Liver (tissue), 9 donors: Measurements from ENCODE around the gene XNDC1N. TPM values are rescaled to one million over a fixed set of nuclear protein-coding genes. Genes with fewer than 3 reads are reported as not detected.

ENCODE experiments used
- DNase-seq: peaks from one replicate; pipeline ENCODE4 v3.0.0-alpha.2; 2017; ENCODE audit warnings: low spot score
- H3K27ac ChIP-seq, 2 donors: one replicate each; pipeline ENCODE4 v1.7.0; 2013; ENCODE audit warnings: inconsistent platforms in 2 of 2, low read length in 2 of 2, control low read depth in 1 of 2, low read depth in 1 of 2, mild to moderate bottlenecking in 1 of 2
- H3K27me3 ChIP-seq, 4 donors: one replicate each; pipeline versions ENCODE4 v1.6.1 to v1.7.0; 2013; ENCODE audit warnings: low read length in 3 of 4, inconsistent platforms in 1 of 4, mild to moderate bottlenecking in 1 of 4, moderate library complexity in 1 of 4; ENCODE audit not compliant: control insufficient read depth in 4 of 4, insufficient read depth in 4 of 4
- H3K36me3 ChIP-seq, 4 donors: one replicate each; pipeline versions ENCODE4 v1.6.1 to v1.7.0; 2013; ENCODE audit warnings: low read length in 3 of 4, mild to moderate bottlenecking in 3 of 4, low read depth in 1 of 4, moderate library complexity in 1 of 4; ENCODE audit not compliant: control insufficient read depth in 4 of 4, insufficient read depth in 3 of 4
- H3K4me1 ChIP-seq, 4 donors: one replicate each; pipeline versions ENCODE4 v1.6.1 to v1.7.0; 2013; ENCODE audit warnings: low read length in 3 of 4, mild to moderate bottlenecking in 3 of 4, moderate library complexity in 1 of 4; ENCODE audit not compliant: control insufficient read depth in 4 of 4, insufficient read depth in 4 of 4
- H3K4me3 ChIP-seq, 3 donors: one replicate each; pipeline versions ENCODE4 v1.6.1 to v1.7.0; 2013; ENCODE audit warnings: low read length in 3 of 3, control low read depth in 1 of 3, low read depth in 1 of 3, mild to moderate bottlenecking in 1 of 3
- H3K9ac ChIP-seq, 2 donors: one replicate each; pipeline ENCODE4 v1.7.0; 2013; ENCODE audit warnings: low read length in 2 of 2, mild to moderate bottlenecking in 2 of 2, moderate library complexity in 2 of 2, control low read depth in 1 of 2, low read depth in 1 of 2
- H3K9me3 ChIP-seq, 4 donors: one replicate each; pipeline versions ENCODE4 v1.6.1 to v1.7.0; 2013; ENCODE audit warnings: low read length in 3 of 4; ENCODE audit not compliant: control insufficient read depth in 4 of 4
- ATF3 ChIP-seq: IDR thresholded peaks from 2 replicates; pipeline ENCODE4 v1.6.1; 2016; ENCODE audit warnings: antibody characterized with exemption
- CTCF ChIP-seq: fragments of 150-350 bp; IDR thresholded peaks from 2 replicates; pipeline ENCODE4 v1.5.1; 2017; ENCODE audit warnings: improper control_type of control experiment, low read depth, low read length; ENCODE audit not compliant: missing input control
- EGR1 ChIP-seq, 2 donors: IDR thresholded peaks; 2 replicates each; pipeline ENCODE4 v1.6.1; 2016 to 2018; ENCODE audit warnings: antibody characterized with exemption in 2 of 2, low read depth in 2 of 2
- FOXA1 ChIP-seq: IDR thresholded peaks from 2 replicates; pipeline ENCODE4 v1.6.1; 2016; ENCODE audit warnings: antibody characterized with exemption
- FOXA2 ChIP-seq: IDR thresholded peaks from 2 replicates; pipeline ENCODE4 v1.6.1; 2016; ENCODE audit warnings: antibody characterized with exemption
- GABPA ChIP-seq, 2 donors: IDR thresholded peaks in 1 of 2; conservative IDR thresholded peaks in 1 of 2; 2 replicates each; pipeline ENCODE4 v1.6.1; 2016; ENCODE audit warnings: antibody characterized with exemption in 2 of 2, mild to moderate bottlenecking in 1 of 2, moderate library complexity in 1 of 2
- HNF4A ChIP-seq, 2 donors: conservative IDR thresholded peaks; 2 replicates each; pipeline ENCODE4 v1.6.1; 2016; ENCODE audit warnings: antibody characterized with exemption in 2 of 2, mild to moderate bottlenecking in 2 of 2
- HNF4G ChIP-seq: IDR thresholded peaks from 2 replicates; pipeline ENCODE4 v1.6.1; 2016; ENCODE audit warnings: antibody characterized with exemption
- JUND ChIP-seq, 2 donors: IDR thresholded peaks; 2 replicates each; pipeline ENCODE4 v1.6.1; 2016; ENCODE audit warnings: antibody characterized with exemption in 2 of 2
- MAX ChIP-seq: IDR thresholded peaks from 2 replicates; pipeline ENCODE4 v1.6.1; 2016; ENCODE audit warnings: antibody characterized with exemption
- NR2F2 ChIP-seq: IDR thresholded peaks from 2 replicates; pipeline ENCODE4 v1.6.1; 2016; ENCODE audit warnings: antibody characterized with exemption
- RAD21 ChIP-seq, 2 donors: IDR thresholded peaks; 2 replicates each; pipeline ENCODE4 v1.6.1; 2016; ENCODE audit warnings: antibody characterized with exemption in 2 of 2, mild to moderate bottlenecking in 2 of 2
- REST ChIP-seq: IDR thresholded peaks from 2 replicates; pipeline ENCODE4 v1.6.1; 2016; ENCODE audit warnings: antibody characterized with exemption, mild to moderate bottlenecking
- RXRA ChIP-seq, 2 donors: IDR thresholded peaks; 2 replicates each; pipeline ENCODE4 v1.6.1; 2017 to 2018; ENCODE audit warnings: antibody characterized with exemption in 2 of 2, mild to moderate bottlenecking in 1 of 2
- SP1 ChIP-seq: IDR thresholded peaks from 2 replicates; pipeline ENCODE4 v1.6.1; 2018; ENCODE audit warnings: antibody characterized with exemption, mild to moderate bottlenecking
- TAF1 ChIP-seq: conservative IDR thresholded peaks from 2 replicates; pipeline ENCODE4 v1.6.1; 2016; ENCODE audit warnings: antibody characterized with exemption, mild to moderate bottlenecking
- YY1 ChIP-seq: IDR thresholded peaks from 2 replicates; pipeline ENCODE4 v1.6.1; 2016; ENCODE audit warnings: antibody characterized with exemption, mild to moderate bottlenecking
- ZBTB33 ChIP-seq: IDR thresholded peaks from 2 replicates; pipeline ENCODE4 v1.6.1; 2016; ENCODE audit warnings: antibody characterized with exemption
- WGBS: extraction: QIAGEN DNeasy Blood & Tissue Kit; methylation state at CpG from one replicate; pipeline ENCODE4 v1.1.7; 2013; 5-methylcytosine and 5-hydroxymethylcytosine counted together
- polyA plus RNA-seq, 2 donors: library from polyadenylated mRNA; stranded (reverse) in 1 of 2; unstranded in 1 of 2; fragments of 200-250 nt in 1 of 2; fragments of >200 nt in 1 of 2; fragmentation: Nextera tagmentation in 1 of 2; extraction: Ambion mirVana in 1 of 2; gene quantifications; one replicate each; pipeline versions ENCODE4 v1.2.1 to v1.2.3, GENCODE V29; 2013 to 2015
- total RNA-seq, 2 donors: library from RNA; depleted of rRNA; stranded (reverse); fragments of >200 nt; gene quantifications; one replicate each; pipeline ENCODE4 v1.2.3, GENCODE V29; 2014
- donor health status: healthy.
- donor health status: healthy.
- donor health status: healthy.
- donor health status: healthy.
- donor health status: healthy.

Gene XNDC1N
- total and polyA plus RNA-seq, 4 donors = 0.59 to 7.9 (median 3.8) TPM

GRCh38 chr11:71948314-71949027 is 20.1 kb upstream of the XNDC1N start:
- H3K27me3 ChIP-seq = no peaks in the 10 kb centered on the region
- H3K4me1 ChIP-seq = peaks cover 14 to 33% (median 25%) of the 10 kb centered on the region in 4 donors
- no peaks in the 10 kb centered on the region for H3K36me3 ChIP-seq
- WGBS = 29% methylated on average over 7 of the region's 7 CpGs
- TF ChIP-seq ZBTB33 = peak; percentile 51
- peak; percentile 12 for TF ChIP-seq TAF1
- TF ChIP-seq JUND (IDR thresholded peaks at IDR 0.05) = peak; percentile 27 to 68
- peak; percentile 91 to 92 for TF ChIP-seq HNF4A (conservative IDR thresholded peaks at IDR 0.05)
- TF ChIP-seq ATF3 = peak; percentile 4
- no peak for TF ChIP-seq GABPA (IDR thresholded peaks at IDR 0.05 in 1 of 2, conservative IDR thresholded peaks at IDR 0.05 in 1 of 2)
- TF ChIP-seq REST = no peak
- TF ChIP-seq RXRA (IDR thresholded peaks at IDR 0.05) = peak; percentile 84 to 89
- TF ChIP-seq FOXA2 = peak; percentile 53
- TF ChIP-seq EGR1 (IDR thresholded peaks at IDR 0.05; ENCODE audit: low read depth in 2 of 2) = no peak
- peak in 1 of 2 donors; percentile 32 for TF ChIP-seq RAD21 (IDR thresholded peaks at IDR 0.05)
- TF ChIP-seq NR2F2 = peak; percentile 70
- TF ChIP-seq MAX = peak; percentile 53
- peak; percentile 76 for TF ChIP-seq HNF4G
- TF ChIP-seq FOXA1 = peak; percentile 35
- TF ChIP-seq SP1 = peak; percentile 95
- TF ChIP-seq CTCF = no peak
- TF ChIP-seq YY1 = peak; percentile 66
- H3K9ac ChIP-seq = no peak overlapping the region
- no peaks in the 10 kb centered on the region for H3K9me3 ChIP-seq
- peak overlapping the region in 2 of 3 donors; percentile 4 to 14 for H3K4me3 ChIP-seq
- peak overlapping the region; percentile 80 to 83 for H3K27ac ChIP-seq
- peak; percentile 44 for DNase-seq
